ENCODE data around the gene CA10.

The CA10 gene

GRCh38 chr17:51685287-51685909 lies 473.1 kb downstream of the CA10 start:
- H3K4me2 ChIP-seq (ENCODE audit: low read length) = no peak overlapping the region

GRCh38 chr17:51684214-51684613 lies 474.3 kb downstream of the CA10 start:
- Histone ChIP-seq H3K27ac (ENCODE audit: low read depth, low read length) (no peak overlapping the region), H3F3A (ENCODE audit: control insufficient read depth, insufficient read depth) (no peaks in the 10 kb centered on the region), H3K4me2 (ENCODE audit: low read length) (no peak overlapping the region), H3K36me3 (ENCODE audit: control insufficient read depth, low read length) (no peaks in the 10 kb centered on the region), H3K27me3 (ENCODE audit: control insufficient read depth, low read length) (no peaks in the 10 kb centered on the region), H3K9me3 (ENCODE audit: control insufficient read depth, insufficient read depth, low read length) (no peaks in the 10 kb centered on the region), H3K4me3 (ENCODE audit: low read length) (no peak overlapping the region), H3K79me2 (ENCODE audit: control insufficient read depth, low read length) (no peaks in the 10 kb centered on the region), H4K20me1 (ENCODE audit: control insufficient read depth, insufficient read depth, low read depth, low read length) (no peaks in the 10 kb centered on the region), H3K9me2 (replicated peaks; ENCODE audit: control insufficient read depth, low read length) (no peaks in the 10 kb centered on the region), H3K4me1 (ENCODE audit: control insufficient read depth, low read length) (no peaks in the 10 kb centered on the region)
- TF ChIP-seq, protein P1, sequence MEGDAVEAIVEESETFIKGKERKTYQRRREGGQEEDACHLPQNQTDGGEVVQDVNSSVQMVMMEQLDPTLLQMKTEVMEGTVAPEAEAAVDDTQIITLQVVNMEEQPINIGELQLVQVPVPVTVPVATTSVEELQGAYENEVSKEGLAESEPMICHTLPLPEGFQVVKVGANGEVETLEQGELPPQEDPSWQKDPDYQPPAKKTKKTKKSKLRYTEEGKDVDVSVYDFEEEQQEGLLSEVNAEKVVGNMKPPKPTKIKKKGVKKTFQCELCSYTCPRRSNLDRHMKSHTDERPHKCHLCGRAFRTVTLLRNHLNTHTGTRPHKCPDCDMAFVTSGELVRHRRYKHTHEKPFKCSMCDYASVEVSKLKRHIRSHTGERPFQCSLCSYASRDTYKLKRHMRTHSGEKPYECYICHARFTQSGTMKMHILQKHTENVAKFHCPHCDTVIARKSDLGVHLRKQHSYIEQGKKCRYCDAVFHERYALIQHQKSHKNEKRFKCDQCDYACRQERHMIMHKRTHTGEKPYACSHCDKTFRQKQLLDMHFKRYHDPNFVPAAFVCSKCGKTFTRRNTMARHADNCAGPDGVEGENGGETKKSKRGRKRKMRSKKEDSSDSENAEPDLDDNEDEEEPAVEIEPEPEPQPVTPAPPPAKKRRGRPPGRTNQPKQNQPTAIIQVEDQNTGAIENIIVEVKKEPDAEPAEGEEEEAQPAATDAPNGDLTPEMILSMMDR (IDR thresholded peaks at IDR 0.05; ENCODE audit: low read depth, low read length, poor library complexity, severe bottlenecking) = no peak
- TF ChIP-seq EZH2phosphoT487 (IDR thresholded peaks at IDR 0.05; ENCODE audit: borderline replicate concordance, low read length) = no peak

More at GRCh38 chr17:51685287-51685909, 473.1 kb downstream of the CA10 start:
- no peak overlapping the region for H3K27ac ChIP-seq (ENCODE audit: low read depth, low read length)
- no peaks in the 10 kb centered on the region for H3F3A ChIP-seq (ENCODE audit: control insufficient read depth, insufficient read depth)
- H3K9me3 ChIP-seq (ENCODE audit: control insufficient read depth, insufficient read depth, low read length) = no peaks in the 10 kb centered on the region
- no peaks in the 10 kb centered on the region for H3K9me2 ChIP-seq (replicated peaks; ENCODE audit: control insufficient read depth, low read length)
- H4K20me1 ChIP-seq (ENCODE audit: control insufficient read depth, insufficient read depth, low read depth, low read length) = no peaks in the 10 kb centered on the region
- no peak overlapping the region for H3K4me3 ChIP-seq (ENCODE audit: low read length)
- no peaks in the 10 kb centered on the region for H3K4me1 ChIP-seq (ENCODE audit: control insufficient read depth, low read length)
- TF ChIP-seq EZH2phosphoT487 (IDR thresholded peaks at IDR 0.05; ENCODE audit: borderline replicate concordance, low read length) = no peak
- TF ChIP-seq, protein P1 (IDR thresholded peaks at IDR 0.05; ENCODE audit: low read depth, low read length, poor library complexity, severe bottlenecking) = no peak
- no peaks in the 10 kb centered on the region for H3K27me3 ChIP-seq (ENCODE audit: control insufficient read depth, low read length)
- H3K79me2 ChIP-seq (ENCODE audit: control insufficient read depth, low read length) = no peaks in the 10 kb centered on the region
- H3K36me3 ChIP-seq (ENCODE audit: control insufficient read depth, low read length) = no peaks in the 10 kb centered on the region

DNA sequence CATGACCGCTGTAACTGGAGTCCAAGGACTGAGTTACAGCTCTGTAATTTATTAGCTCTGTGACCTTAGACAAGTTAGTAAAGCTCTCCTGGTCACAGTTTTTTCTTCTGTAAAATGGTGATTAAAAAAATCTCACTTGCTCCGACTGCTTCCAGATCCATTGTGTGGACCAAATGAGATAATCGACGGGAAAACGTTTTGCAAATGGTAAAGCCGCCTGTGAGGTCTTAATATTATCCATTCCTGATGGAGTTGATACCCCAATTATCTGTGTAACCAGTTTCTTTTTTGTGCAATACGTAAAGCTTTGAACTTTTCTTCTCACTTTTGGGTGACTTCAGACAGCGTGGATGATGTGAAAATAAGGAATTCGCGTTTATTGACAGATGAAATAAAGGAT lies 475.2 kb downstream of the CA10 start:
- Histone ChIP-seq H3K4me2 (ENCODE audit: low read length) (no peak overlapping the region), H3K79me2 (ENCODE audit: control insufficient read depth, low read length) (no peaks in the 10 kb centered on the region), H3K9me2 (replicated peaks; ENCODE audit: control insufficient read depth, low read length) (no peaks in the 10 kb centered on the region), H4K20me1 (ENCODE audit: control insufficient read depth, insufficient read depth, low read depth, low read length) (no peaks in the 10 kb centered on the region), H3K4me1 (ENCODE audit: control insufficient read depth, low read length) (no peaks in the 10 kb centered on the region), H3K4me3 (ENCODE audit: low read length) (no peak overlapping the region), H3K36me3 (ENCODE audit: control insufficient read depth, low read length) (no peaks in the 10 kb centered on the region), H3K27me3 (ENCODE audit: control insufficient read depth, low read length) (no peaks in the 10 kb centered on the region), H3K27ac (ENCODE audit: low read depth, low read length) (no peak overlapping the region), H3F3A (ENCODE audit: control insufficient read depth, insufficient read depth) (no peaks in the 10 kb centered on the region), H3K9me3 (ENCODE audit: control insufficient read depth, insufficient read depth, low read length) (no peaks in the 10 kb centered on the region)
- TF ChIP-seq, protein P1 (IDR thresholded peaks at IDR 0.05; ENCODE audit: low read depth, low read length, poor library complexity, severe bottlenecking) = no peak
- no peak for TF ChIP-seq EZH2phosphoT487 (IDR thresholded peaks at IDR 0.05; ENCODE audit: borderline replicate concordance, low read length)

All from DOHH2 (cell line).